Subcutaneous abdominal adipose tissue (tissue), 5 donors: ENCODE measurements around the gene RTN3.

Experiments
- H3K27ac ChIP-seq: one replicate; pipeline ENCODE4 v1.7.0; 2013; ENCODE audit warnings: low read depth, mild to moderate bottlenecking, inconsistent platforms, low read length, moderate library complexity
- H3K27me3 ChIP-seq, 5 donors: one replicate each; pipeline ENCODE4 v1.7.0; 2013; ENCODE audit warnings: low read length in 5 of 5, inconsistent platforms in 1 of 5; ENCODE audit not compliant: control insufficient read depth in 5 of 5, insufficient read depth in 4 of 5
- H3K36me3 ChIP-seq, 5 donors: one replicate each; pipeline ENCODE4 v1.7.0; 2013; ENCODE audit warnings: low read length in 5 of 5; ENCODE audit not compliant: control insufficient read depth in 5 of 5, insufficient read depth in 5 of 5
- H3K4me1 ChIP-seq, 5 donors: one replicate each; pipeline ENCODE4 v1.7.0; 2013; ENCODE audit warnings: low read length in 5 of 5, mild to moderate bottlenecking in 3 of 5, moderate library complexity in 1 of 5; ENCODE audit not compliant: control insufficient read depth in 5 of 5, insufficient read depth in 5 of 5
- H3K4me3 ChIP-seq, 5 donors: one replicate each; pipeline ENCODE4 v1.7.0; 2013; ENCODE audit warnings: low read length in 5 of 5, low read depth in 1 of 5
- H3K9ac ChIP-seq, 5 donors: one replicate each; pipeline ENCODE4 v1.7.0; 2013; ENCODE audit warnings: low read length in 5 of 5, mild to moderate bottlenecking in 4 of 5, moderate library complexity in 3 of 5
- H3K9me3 ChIP-seq, 5 donors: one replicate each; pipeline ENCODE4 v1.7.0; 2013; ENCODE audit warnings: low read length in 5 of 5; ENCODE audit not compliant: control insufficient read depth in 5 of 5
- donor health status: healthy.
- donor health status: healthy.
- donor health status: healthy.
- donor health status: healthy.
- donor health status: healthy.

The RTN3 gene

GRCh38 chr11:63736864-63737263, 55.6 kb downstream of the RTN3 start:
- peaks cover 0 to 3% (median 0%) of the 10 kb centered on the region in 5 donors for H3K36me3 ChIP-seq
- no peak overlapping the region for H3K27ac ChIP-seq
- H3K4me3 ChIP-seq: no peak overlapping the region
- peaks cover 0 to 7% (median 0%) of the 10 kb centered on the region in 5 donors for H3K4me1 ChIP-seq
- no peak overlapping the region for H3K9ac ChIP-seq
- H3K9me3 ChIP-seq: no peaks in the 10 kb centered on the region
- H3K27me3 ChIP-seq: no peaks in the 10 kb centered on the region

- H3K4me3 ChIP-seq: no peak overlapping the region
- no peaks in the 10 kb centered on the region for H3K27me3 ChIP-seq
- no peaks in the 10 kb centered on the region for H3K9me3 ChIP-seq
- H3K4me1 ChIP-seq: peaks cover 0 to 7% (median 0%) of the 10 kb centered on the region in 5 donors
- H3K9ac ChIP-seq: peak overlapping the region in 1 of 5 donors; percentile 40
- H3K27ac ChIP-seq: peak overlapping the region; percentile 61
- H3K36me3 ChIP-seq: peaks cover 0 to 3% (median 0%) of the 10 kb centered on the region in 5 donors
Measured at GRCh38 chr11:63737718-63738117, 56.4 kb downstream of the RTN3 start.

GRCh38 chr11:63738720-63739360, 57.5 kb downstream of the RTN3 start:
- Histone ChIP-seq H3K4me1 (peaks cover 0 to 7% (median 0%) of the 10 kb centered on the region in 5 donors), H3K36me3 (peaks cover 0 to 3% (median 0%) of the 10 kb centered on the region in 5 donors), H3K27ac (peak overlapping the region; percentile 61), H3K9ac (peak overlapping the region in 2 of 5 donors; percentile 40 to 48), H3K27me3 (no peaks in the 10 kb centered on the region), H3K4me3 (no peak overlapping the region), H3K9me3 (no peaks in the 10 kb centered on the region)

DNA sequence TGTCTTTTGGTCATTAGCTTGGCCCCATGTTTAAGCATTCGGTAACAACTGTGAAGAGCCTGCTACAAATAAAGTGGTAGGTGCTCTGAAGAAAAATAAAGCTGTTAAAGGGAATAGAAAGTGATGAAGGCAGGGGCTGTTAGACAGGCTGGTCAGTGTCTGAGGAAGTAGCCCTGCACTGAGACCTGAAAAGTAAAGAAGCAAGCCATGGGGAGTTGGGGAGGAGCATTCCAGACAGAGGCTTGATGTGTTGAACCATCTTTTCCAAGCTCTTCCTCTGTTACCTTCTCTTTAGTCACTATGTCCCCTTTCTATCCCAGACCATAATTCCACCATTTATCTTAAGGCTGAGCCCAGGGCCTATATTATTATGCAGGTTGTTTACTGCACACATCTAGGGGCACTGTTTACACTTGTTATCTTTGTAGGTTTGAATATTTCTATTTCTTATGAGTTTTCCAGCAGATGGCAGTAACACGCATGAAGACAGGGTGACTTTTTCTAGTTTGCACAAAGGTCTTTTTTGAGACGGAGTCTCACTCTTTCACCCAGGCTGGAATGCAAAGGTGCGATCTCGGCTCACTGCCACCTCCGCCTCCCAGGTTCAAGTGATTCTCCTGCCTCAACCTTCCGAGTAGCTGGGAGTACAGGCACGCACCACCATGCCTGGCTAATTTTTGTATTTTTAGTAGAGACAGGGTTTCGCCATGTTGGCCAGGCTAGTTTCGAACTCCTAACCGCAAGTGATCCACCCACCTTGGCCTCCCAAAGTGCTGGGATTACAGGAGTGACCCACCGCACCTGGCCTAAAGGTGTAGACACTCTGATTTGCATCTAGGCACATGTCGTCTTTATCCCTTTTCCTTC, 64.2 kb downstream of the RTN3 start:
- Histone ChIP-seq H3K36me3 (peaks cover 5 to 18% (median 9%) of the 10 kb centered on the region in 5 donors), H3K27ac (no peak overlapping the region), H3K9ac (peak overlapping the region in 1 of 5 donors; percentile 22), H3K4me3 (no peak overlapping the region), H3K4me1 (peaks cover 0 to 9% (median 8%) of the 10 kb centered on the region in 5 donors), H3K27me3 (no peaks in the 10 kb centered on the region), H3K9me3 (no peaks in the 10 kb centered on the region)

GRCh38 chr11:63747011-63747410, 65.7 kb downstream of the RTN3 start:
- H3K27me3 ChIP-seq: no peaks in the 10 kb centered on the region
- no peaks in the 10 kb centered on the region for H3K9me3 ChIP-seq
- no peak overlapping the region for H3K9ac ChIP-seq
- H3K27ac ChIP-seq: no peak overlapping the region
- peaks cover 0 to 9% (median 5%) of the 10 kb centered on the region in 5 donors for H3K4me1 ChIP-seq
- H3K36me3 ChIP-seq: peaks cover 9 to 31% (median 16%) of the 10 kb centered on the region in 5 donors
- H3K4me3 ChIP-seq: no peak overlapping the region

DNA sequence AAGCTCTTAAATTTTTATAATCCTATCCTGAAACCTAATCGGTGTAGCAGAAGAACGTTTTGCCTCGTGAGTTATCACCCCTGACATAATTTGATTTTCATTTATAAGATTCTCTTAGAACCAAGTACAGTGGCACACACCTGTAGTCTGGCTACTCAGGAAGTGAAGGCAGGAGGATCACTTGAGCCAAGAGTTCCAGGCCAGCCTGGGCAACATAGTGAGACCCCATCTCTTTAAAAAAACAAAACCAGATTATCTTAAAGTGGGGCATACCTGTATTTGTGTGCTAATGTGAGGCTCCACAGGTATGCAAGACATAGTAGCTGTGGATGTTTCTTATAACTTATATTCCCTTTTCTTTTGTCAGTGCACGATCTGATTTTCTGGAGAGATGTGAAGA, 68.3 kb downstream of the RTN3 start:
- H3K36me3 ChIP-seq: peaks cover 20 to 52% (median 31%) of the 10 kb centered on the region in 5 donors
- H3K4me1 ChIP-seq: peaks cover 0 to 9% (median 5%) of the 10 kb centered on the region in 5 donors
- no peaks in the 10 kb centered on the region for H3K9me3 ChIP-seq
- H3K4me3 ChIP-seq: no peak overlapping the region
- H3K27me3 ChIP-seq: no peaks in the 10 kb centered on the region
- no peak overlapping the region for H3K9ac ChIP-seq
- no peak overlapping the region for H3K27ac ChIP-seq

DNA sequence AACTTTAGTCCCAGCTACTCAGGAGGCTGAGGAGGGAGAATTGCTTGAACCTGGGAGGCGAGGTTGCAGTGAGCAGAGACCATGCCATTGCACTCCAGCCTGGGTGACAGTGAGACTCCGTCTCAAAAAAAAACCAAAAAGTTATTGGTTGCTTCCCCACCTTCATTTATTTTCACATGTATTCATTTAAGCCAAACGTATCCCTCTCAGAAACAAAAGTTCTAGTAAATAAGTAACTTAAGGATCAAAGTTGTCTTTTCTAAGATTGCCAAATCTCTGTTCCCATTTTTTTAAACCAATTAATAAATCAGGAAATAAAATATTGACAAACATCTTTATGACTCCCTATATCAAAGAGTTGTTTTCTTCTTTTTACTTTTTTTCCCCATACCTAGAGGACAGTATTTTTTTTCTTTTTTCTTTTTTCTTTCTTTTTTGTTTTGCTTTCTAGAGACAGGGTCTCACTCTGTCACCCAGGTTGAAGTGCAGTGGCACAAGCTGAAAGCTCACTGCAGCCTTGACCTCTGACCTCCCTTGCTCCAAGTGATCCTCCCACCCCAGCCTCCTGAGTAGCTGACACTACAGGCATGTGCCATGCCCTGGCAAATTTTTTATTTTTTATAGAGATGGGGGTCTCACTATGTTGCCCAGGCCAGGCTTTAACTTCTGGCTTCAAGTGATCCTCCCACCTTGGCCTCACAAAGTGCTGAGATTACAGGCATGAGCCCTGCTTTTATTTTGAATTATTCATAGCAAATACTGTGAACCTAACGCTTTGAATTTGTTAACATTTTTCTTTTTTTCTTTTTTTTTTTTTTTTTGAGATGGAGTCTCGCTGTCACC, 75.8 kb downstream of the RTN3 start:
- peaks cover 33 to 61% (median 45%) of the 10 kb centered on the region in 5 donors for H3K36me3 ChIP-seq
- H3K9ac ChIP-seq: no peak overlapping the region

GRCh38 chr11:63760487-63761079, 79.3 kb downstream of the RTN3 start:
- no peaks in the 10 kb centered on the region for H3K9me3 ChIP-seq
- peaks cover 0 to 32% (median 22%) of the 10 kb centered on the region in 5 donors for H3K4me1 ChIP-seq
- no peak overlapping the region for H3K27ac ChIP-seq
- H3K27me3 ChIP-seq: no peaks in the 10 kb centered on the region
- H3K4me3 ChIP-seq: no peak overlapping the region
- peaks cover 17 to 40% (median 31%) of the 10 kb centered on the region in 5 donors for H3K36me3 ChIP-seq
- H3K9ac ChIP-seq: no peak overlapping the region

More for the DNA sequence above, 75.8 kb downstream of the RTN3 start:
- H3K4me1 ChIP-seq: peaks cover 0 to 5% (median 4%) of the 10 kb centered on the region in 5 donors
- no peak overlapping the region for H3K27ac ChIP-seq
- H3K9me3 ChIP-seq: no peaks in the 10 kb centered on the region
- no peaks in the 10 kb centered on the region for H3K27me3 ChIP-seq
- no peak overlapping the region for H3K4me3 ChIP-seq

DNA sequence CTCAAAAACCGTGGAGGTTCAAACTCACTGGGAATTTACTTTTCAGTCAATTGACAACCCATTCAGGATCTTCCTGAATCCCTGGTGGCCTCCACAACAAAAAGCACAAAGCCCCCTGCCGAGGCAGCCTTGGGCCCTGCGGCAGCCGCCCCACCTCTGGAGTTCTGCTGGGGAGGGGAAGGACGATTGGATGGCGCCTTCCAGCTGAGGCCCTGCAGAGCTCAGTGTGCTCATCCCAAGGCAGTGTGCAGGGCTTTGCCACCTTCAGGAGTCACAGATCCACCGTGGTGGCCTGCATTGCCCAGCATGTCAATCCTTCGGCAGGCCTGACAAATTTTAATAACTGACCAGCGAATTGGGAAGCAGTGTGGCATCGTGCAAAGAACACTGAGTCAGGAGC, 79.9 kb downstream of the RTN3 start:
- H3K27ac ChIP-seq: no peak overlapping the region
- peaks cover 17 to 38% (median 31%) of the 10 kb centered on the region in 5 donors for H3K36me3 ChIP-seq
- H3K9ac ChIP-seq: no peak overlapping the region
- H3K4me1 ChIP-seq: peaks cover 0 to 37% (median 25%) of the 10 kb centered on the region in 5 donors
- no peaks in the 10 kb centered on the region for H3K27me3 ChIP-seq
- no peaks in the 10 kb centered on the region for H3K9me3 ChIP-seq
- H3K4me3 ChIP-seq: no peak overlapping the region
